Measurements from ENCODE around the gene NUP98.

- no peak for TF ChIP-seq EZH2phosphoT487 (IDR thresholded peaks at IDR 0.05; ENCODE audit: borderline replicate concordance, low read depth, low read length)
- TF ChIP-seq, protein P1, sequence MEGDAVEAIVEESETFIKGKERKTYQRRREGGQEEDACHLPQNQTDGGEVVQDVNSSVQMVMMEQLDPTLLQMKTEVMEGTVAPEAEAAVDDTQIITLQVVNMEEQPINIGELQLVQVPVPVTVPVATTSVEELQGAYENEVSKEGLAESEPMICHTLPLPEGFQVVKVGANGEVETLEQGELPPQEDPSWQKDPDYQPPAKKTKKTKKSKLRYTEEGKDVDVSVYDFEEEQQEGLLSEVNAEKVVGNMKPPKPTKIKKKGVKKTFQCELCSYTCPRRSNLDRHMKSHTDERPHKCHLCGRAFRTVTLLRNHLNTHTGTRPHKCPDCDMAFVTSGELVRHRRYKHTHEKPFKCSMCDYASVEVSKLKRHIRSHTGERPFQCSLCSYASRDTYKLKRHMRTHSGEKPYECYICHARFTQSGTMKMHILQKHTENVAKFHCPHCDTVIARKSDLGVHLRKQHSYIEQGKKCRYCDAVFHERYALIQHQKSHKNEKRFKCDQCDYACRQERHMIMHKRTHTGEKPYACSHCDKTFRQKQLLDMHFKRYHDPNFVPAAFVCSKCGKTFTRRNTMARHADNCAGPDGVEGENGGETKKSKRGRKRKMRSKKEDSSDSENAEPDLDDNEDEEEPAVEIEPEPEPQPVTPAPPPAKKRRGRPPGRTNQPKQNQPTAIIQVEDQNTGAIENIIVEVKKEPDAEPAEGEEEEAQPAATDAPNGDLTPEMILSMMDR (conservative IDR thresholded peaks at IDR 0.05; ENCODE audit: low read length), result no peak
These were observed 32.7 kb upstream of the NUP98 start for GRCh38 chr11:3830088-3830487.

Measured in OCI-LY7 (cell line).